Activated T-cell treated with anti-CD3 and anti-CD28 coated beads, Interleukin-2, amount 50 U/mL, for 48 hours (primary cell): ENCODE measurements around the gene FOXP3.

ENCODE experiments used
- DNase-seq, 2 experiments: peaks; one replicate each; pipeline ENCODE4 v3.0.0-alpha.2; 2020

The FOXP3 gene

GRCh38 chrX:49272421-49272820 is 7.9 kb upstream of the FOXP3 start:
- DNase-seq, result no peak

GRCh38 chrX:49271341-49271740 is 6.8 kb upstream of the FOXP3 start:
- DNase-seq, result no peak

GRCh38 chrX:49270249-49270921 is 5.9 kb upstream of the FOXP3 start:
- no peak for DNase-seq

GRCh38 chrX:49269767-49270248 is 5.3 kb upstream of the FOXP3 start, which contains the start of gene PPP1R3F:
PPP1R3F (plus strand) TSS chrX:49269793; CDS start chrX:49269870, 77 bp downstream.
- DNase-seq, result no peak

- peak; percentile 93 to 94 for DNase-seq
Observed at GRCh38 chrX:49269010-49269766, 4.7 kb upstream of the FOXP3 start.

- no peak for DNase-seq
Observed at GRCh38 chrX:49268702-49269009, 4.1 kb upstream of the FOXP3 start.

- no peak for DNase-seq
Observed at GRCh38 chrX:49266523-49267445, 2.3 kb upstream of the FOXP3 start.

- DNase-seq, result no peak
Observed at GRCh38 chrX:49263631-49264030, 879 bp downstream of the FOXP3 start.

GRCh38 chrX:49262603-49263002 is 1.9 kb downstream of the FOXP3 start:
- no peak for DNase-seq

- no peak for DNase-seq
Observed at GRCh38 chrX:49260221-49260985, 4.1 kb downstream of the FOXP3 start.

- DNase-seq, result no peak
Observed at GRCh38 chrX:49258749-49259124, 5.8 kb downstream of the FOXP3 start.

- DNase-seq, result no peak
Observed at GRCh38 chrX:49257846-49258748, 6.4 kb downstream of the FOXP3 start.

GRCh38 chrX:49257074-49257790 is 7.3 kb downstream of the FOXP3 start:
- DNase-seq, result no peak

GRCh38 chrX:49256268-49256995 is 8.1 kb downstream of the FOXP3 start:
- no peak for DNase-seq

GRCh38 chrX:49254639-49255038 is 9.9 kb downstream of the FOXP3 start:
- no peak for DNase-seq

- no peak for DNase-seq
Observed at GRCh38 chrX:49251325-49251724, 13.2 kb downstream of the FOXP3 start.

- no peak for DNase-seq
Observed at GRCh38 chrX:49250578-49250977, 13.9 kb downstream of the FOXP3 start.

GRCh38 chrX:49250066-49250465 is 14.4 kb downstream of the FOXP3 start:
- DNase-seq, result no peak

GRCh38 chrX:49249616-49250015 is 14.9 kb downstream of the FOXP3 start:
- no peak for DNase-seq

- no peak for DNase-seq
Observed at GRCh38 chrX:49249071-49249470, 15.4 kb downstream of the FOXP3 start.
